ENCODE data around the gene LAMA2. TPM values are rescaled to one million over a fixed set of nuclear protein-coding genes. Genes with fewer than 3 reads are reported as not detected.

LAMA2 gene
- total and polyA plus RNA-seq, 4 donors: 23.9 to 172 (median 78.5) TPM

- Histone ChIP-seq H3K4me3 (ENCODE audit: low read depth, low read length) (no peak overlapping the region), H3K4me1 (ENCODE audit: control insufficient read depth, insufficient read depth, low read length) (no peaks in the 10 kb centered on the region), H3K27ac (ENCODE audit: low read depth, low read length) (no peak overlapping the region), H3K27me3 (ENCODE audit: control insufficient read depth, insufficient read depth, low read length) (no peaks in the 10 kb centered on the region), H3K36me3 (ENCODE audit: control insufficient read depth, insufficient read depth, low read length) (no peaks in the 10 kb centered on the region), H3K9me3 (ENCODE audit: control insufficient read depth, insufficient read depth, low read length) (no peaks in the 10 kb centered on the region)
- no peak for DNase-seq (ENCODE audit: low read depth in 4 of 6, low spot score in 6 of 6)
- 100% methylated on average over 1 of the region's 5 CpGs for WGBS (ENCODE audit: insufficient coverage)
Measured at GRCh38 chr6:128889870-128890269, 6.9 kb downstream of the LAMA2 start.

- no peaks in the 10 kb centered on the region for H3K9me3 ChIP-seq (ENCODE audit: control insufficient read depth, insufficient read depth, low read length)
- no peak overlapping the region for H3K4me3 ChIP-seq (ENCODE audit: low read depth, low read length)
- no peak for DNase-seq (ENCODE audit: low read depth in 4 of 6, low spot score in 6 of 6)
- no peak overlapping the region for H3K27ac ChIP-seq (ENCODE audit: low read depth, low read length)
- H3K4me1 ChIP-seq (ENCODE audit: control insufficient read depth, insufficient read depth, low read length): no peaks in the 10 kb centered on the region
- no peaks in the 10 kb centered on the region for H3K36me3 ChIP-seq (ENCODE audit: control insufficient read depth, insufficient read depth, low read length)
- no CpG with 5 or more reads among the region's 2 CpGs for WGBS (ENCODE audit: insufficient coverage)
- no peaks in the 10 kb centered on the region for H3K27me3 ChIP-seq (ENCODE audit: control insufficient read depth, insufficient read depth, low read length)
Measured at GRCh38 chr6:128892079-128892478, 9.1 kb downstream of the LAMA2 start.

- H3K4me3 ChIP-seq (ENCODE audit: low read depth, low read length): no peak overlapping the region
- H3K4me1 ChIP-seq (ENCODE audit: control insufficient read depth, insufficient read depth, low read length): no peaks in the 10 kb centered on the region
- H3K27me3 ChIP-seq (ENCODE audit: control insufficient read depth, insufficient read depth, low read length): no peaks in the 10 kb centered on the region
- no peaks in the 10 kb centered on the region for H3K36me3 ChIP-seq (ENCODE audit: control insufficient read depth, insufficient read depth, low read length)
- H3K27ac ChIP-seq (ENCODE audit: low read depth, low read length): no peak overlapping the region
- DNase-seq (ENCODE audit: low read depth in 4 of 6, low spot score in 6 of 6): peak in 1 of 6 donors; percentile 59
- no peaks in the 10 kb centered on the region for H3K9me3 ChIP-seq (ENCODE audit: control insufficient read depth, insufficient read depth, low read length)
Measured at GRCh38 chr6:128899341-128900050, 16.6 kb downstream of the LAMA2 start.

- no peaks in the 10 kb centered on the region for H3K27me3 ChIP-seq (ENCODE audit: control insufficient read depth, insufficient read depth, low read length)
- no peaks in the 10 kb centered on the region for H3K9me3 ChIP-seq (ENCODE audit: control insufficient read depth, insufficient read depth, low read length)
- no peak for DNase-seq (ENCODE audit: low read depth in 4 of 6, low spot score in 6 of 6)
- no peak overlapping the region for H3K4me3 ChIP-seq (ENCODE audit: low read depth, low read length)
- H3K27ac ChIP-seq (ENCODE audit: low read depth, low read length): peak overlapping the region; percentile 34
- no peaks in the 10 kb centered on the region for H3K36me3 ChIP-seq (ENCODE audit: control insufficient read depth, insufficient read depth, low read length)
- WGBS (ENCODE audit: insufficient coverage): 93% methylated on average over 3 of the region's 5 CpGs
- no peaks in the 10 kb centered on the region for H3K4me1 ChIP-seq (ENCODE audit: control insufficient read depth, insufficient read depth, low read length)
Measured at GRCh38 chr6:128903715-128904114, 20.8 kb downstream of the LAMA2 start.

GRCh38 chr6:128914051-128914450 is 31.1 kb downstream of the LAMA2 start:
- no peaks in the 10 kb centered on the region for H3K27me3 ChIP-seq (ENCODE audit: control insufficient read depth, insufficient read depth, low read length)
- H3K9me3 ChIP-seq (ENCODE audit: control insufficient read depth, insufficient read depth, low read length): no peaks in the 10 kb centered on the region
- no peak overlapping the region for H3K27ac ChIP-seq (ENCODE audit: low read depth, low read length)
- H3K4me1 ChIP-seq (ENCODE audit: control insufficient read depth, insufficient read depth, low read length): no peaks in the 10 kb centered on the region
- no peak overlapping the region for H3K4me3 ChIP-seq (ENCODE audit: low read depth, low read length)
- DNase-seq (ENCODE audit: low read depth in 4 of 6, low spot score in 6 of 6): peak in 1 of 6 donors; percentile 3
- no CpG with 5 or more reads among the region's 2 CpGs for WGBS (ENCODE audit: insufficient coverage)
- no peaks in the 10 kb centered on the region for H3K36me3 ChIP-seq (ENCODE audit: control insufficient read depth, insufficient read depth, low read length)

GRCh38 chr6:128918886-128919285 is 35.9 kb downstream of the LAMA2 start:
- no peak for DNase-seq (ENCODE audit: low read depth in 4 of 6, low spot score in 6 of 6)
- Histone ChIP-seq H3K27ac (ENCODE audit: low read depth, low read length) (no peak overlapping the region), H3K36me3 (ENCODE audit: control insufficient read depth, insufficient read depth, low read length) (no peaks in the 10 kb centered on the region), H3K4me3 (ENCODE audit: low read depth, low read length) (no peak overlapping the region), H3K27me3 (ENCODE audit: control insufficient read depth, insufficient read depth, low read length) (no peaks in the 10 kb centered on the region), H3K4me1 (ENCODE audit: control insufficient read depth, insufficient read depth, low read length) (no peaks in the 10 kb centered on the region), H3K9me3 (ENCODE audit: control insufficient read depth, insufficient read depth, low read length) (peaks cover 1% of the 10 kb centered on the region)
- WGBS (ENCODE audit: insufficient coverage): 100% methylated on average over 1 of the region's 2 CpGs

GRCh38 chr6:128919412-128920180 is 36.7 kb downstream of the LAMA2 start:
- H3K36me3 ChIP-seq (ENCODE audit: control insufficient read depth, insufficient read depth, low read length): no peaks in the 10 kb centered on the region
- peaks cover 1% of the 10 kb centered on the region for H3K9me3 ChIP-seq (ENCODE audit: control insufficient read depth, insufficient read depth, low read length)
- peak in 1 of 6 donors; percentile 16 for DNase-seq (ENCODE audit: low read depth in 4 of 6, low spot score in 6 of 6)
- WGBS (ENCODE audit: insufficient coverage): no CpG with 5 or more reads among the region's 2 CpGs
- no peaks in the 10 kb centered on the region for H3K27me3 ChIP-seq (ENCODE audit: control insufficient read depth, insufficient read depth, low read length)
- H3K27ac ChIP-seq (ENCODE audit: low read depth, low read length): no peak overlapping the region
- no peak overlapping the region for H3K4me3 ChIP-seq (ENCODE audit: low read depth, low read length)
- H3K4me1 ChIP-seq (ENCODE audit: control insufficient read depth, insufficient read depth, low read length): no peaks in the 10 kb centered on the region

- Histone ChIP-seq H3K27ac (ENCODE audit: low read depth, low read length) (no peak overlapping the region), H3K9me3 (ENCODE audit: control insufficient read depth, insufficient read depth, low read length) (peaks cover 1% of the 10 kb centered on the region), H3K36me3 (ENCODE audit: control insufficient read depth, insufficient read depth, low read length) (no peaks in the 10 kb centered on the region), H3K4me3 (ENCODE audit: low read depth, low read length) (no peak overlapping the region), H3K4me1 (ENCODE audit: control insufficient read depth, insufficient read depth, low read length) (no peaks in the 10 kb centered on the region), H3K27me3 (ENCODE audit: control insufficient read depth, insufficient read depth, low read length) (no peaks in the 10 kb centered on the region)
- no peak for DNase-seq (ENCODE audit: low read depth in 4 of 6, low spot score in 6 of 6)
- WGBS (ENCODE audit: insufficient coverage): 100% methylated on average over 1 of the region's 1 CpG
Measured at GRCh38 chr6:128925765-128926164, 42.8 kb downstream of the LAMA2 start.

- Histone ChIP-seq H3K27ac (ENCODE audit: low read depth, low read length) (no peak overlapping the region), H3K9me3 (ENCODE audit: control insufficient read depth, insufficient read depth, low read length) (no peaks in the 10 kb centered on the region), H3K4me1 (ENCODE audit: control insufficient read depth, insufficient read depth, low read length) (no peaks in the 10 kb centered on the region), H3K27me3 (ENCODE audit: control insufficient read depth, insufficient read depth, low read length) (no peaks in the 10 kb centered on the region), H3K36me3 (ENCODE audit: control insufficient read depth, insufficient read depth, low read length) (no peaks in the 10 kb centered on the region), H3K4me3 (ENCODE audit: low read depth, low read length) (no peak overlapping the region)
- no peak for DNase-seq (ENCODE audit: low read depth in 4 of 6, low spot score in 6 of 6)
- WGBS (ENCODE audit: insufficient coverage): 31% methylated on average over 33 of the region's 34 CpGs
Measured at GRCh38 chr6:128929869-128930268, 46.9 kb downstream of the LAMA2 start.

- no peaks in the 10 kb centered on the region for H3K4me1 ChIP-seq (ENCODE audit: control insufficient read depth, insufficient read depth, low read length)
- H3K27me3 ChIP-seq (ENCODE audit: control insufficient read depth, insufficient read depth, low read length): no peaks in the 10 kb centered on the region
- 60% methylated on average over 1 of the region's 5 CpGs for WGBS (ENCODE audit: insufficient coverage)
- DNase-seq (ENCODE audit: low read depth in 4 of 6, low spot score in 6 of 6): peak in 2 of 6 donors; percentile 43 to 78
- H3K4me3 ChIP-seq (ENCODE audit: low read depth, low read length): no peak overlapping the region
- no peaks in the 10 kb centered on the region for H3K36me3 ChIP-seq (ENCODE audit: control insufficient read depth, insufficient read depth, low read length)
- H3K27ac ChIP-seq (ENCODE audit: low read depth, low read length): no peak overlapping the region
- no peaks in the 10 kb centered on the region for H3K9me3 ChIP-seq (ENCODE audit: control insufficient read depth, insufficient read depth, low read length)
Measured at GRCh38 chr6:128930321-128930720, 47.4 kb downstream of the LAMA2 start.
